GM12878 (cell line): ENCODE measurements around the gene MORN2. TPM values are rescaled to one million over a fixed set of nuclear protein-coding genes. Genes with fewer than 3 reads are reported as not detected.

Experiments
- E2F8 ChIP-seq: fragments of 450-650 bp; IDR thresholded peaks from 2 replicates; pipeline ENCODE4 v1.6.1; 2018; ENCODE audit warnings: mild to moderate bottlenecking, low read depth, moderate library complexity; ENCODE audit not compliant: partially characterized antibody
- NFIC ChIP-seq: IDR thresholded peaks from 2 replicates; pipeline ENCODE4 v1.6.1; 2012; ENCODE audit warnings: low read depth, mild to moderate bottlenecking, inconsistent platforms, low read length, moderate library complexity
- PBX3 ChIP-seq: IDR thresholded peaks from 2 replicates; pipeline ENCODE4 v1.6.1; 2011; ENCODE audit warnings: mild to moderate bottlenecking, low read depth, low read length, moderate library complexity; ENCODE audit not compliant: insufficient replicate concordance
- POU2F2 ChIP-seq: IDR thresholded peaks from 3 replicates; pipeline ENCODE4 v1.6.1; 2011; ENCODE audit warnings: low read depth, mild to moderate bottlenecking, low read length, borderline replicate concordance
- TCF7 ChIP-seq: IDR thresholded peaks from 2 replicates; pipeline ENCODE4 v1.6.1; 2014; ENCODE audit warnings: antibody characterized with exemption, borderline replicate concordance
- ZNF592 ChIP-seq: fragments of 450-650 bp; IDR thresholded peaks from 2 replicates; pipeline ENCODE4 v1.6.1; 2017; ENCODE audit warnings: mild to moderate bottlenecking, moderate library complexity
- polyA plus RNA-seq, 11 experiments: library from polyadenylated mRNA; depleted of rRNA in 4 of 11; unstranded in 6 of 11; stranded (reverse) in 5 of 11; fragments of >200 nt; fragmentation: Nextera tagmentation in 4 of 11; fragmentation: Illumina TruSeq in 1 of 11; extraction: Ambion mirVana in 4 of 11; extraction: Trizol in 1 of 11; gene quantifications; 1 replicate in 1 of 11; 2 replicates in 10 of 11; pipeline versions ENCODE4 v1.2.1 to v1.2.3, GENCODE V29; 2011 to 2016; ENCODE audit warnings: inconsistent platforms in 2 of 11, missing spikeins in 2 of 11, low read depth in 1 of 11
- small RNA-seq: library from RNA; depleted of rRNA; stranded (forward); fragments of <200 nt; gene quantifications from one replicate; pipeline ENCODE3, GENCODE V24; 2014
- total RNA-seq, 4 experiments: library from RNA; depleted of rRNA in 3 of 4; stranded (reverse); fragments of >200 nt in 3 of 4; fragmentation: Illumina TruSeq in 1 of 4; extraction: Trizol in 1 of 4; gene quantifications; 2 replicates each; pipeline versions ENCODE4 v1.2.1 to v1.2.3, GENCODE V29; 2013 to 2021

Gene MORN2
- total and polyA plus RNA-seq, 10 of the 15 experiments (the other 5 are each of a cell fraction or from before 2014, with no cell fraction given) = 2.3 to 26.9 (median 8.0) TPM

DNA sequence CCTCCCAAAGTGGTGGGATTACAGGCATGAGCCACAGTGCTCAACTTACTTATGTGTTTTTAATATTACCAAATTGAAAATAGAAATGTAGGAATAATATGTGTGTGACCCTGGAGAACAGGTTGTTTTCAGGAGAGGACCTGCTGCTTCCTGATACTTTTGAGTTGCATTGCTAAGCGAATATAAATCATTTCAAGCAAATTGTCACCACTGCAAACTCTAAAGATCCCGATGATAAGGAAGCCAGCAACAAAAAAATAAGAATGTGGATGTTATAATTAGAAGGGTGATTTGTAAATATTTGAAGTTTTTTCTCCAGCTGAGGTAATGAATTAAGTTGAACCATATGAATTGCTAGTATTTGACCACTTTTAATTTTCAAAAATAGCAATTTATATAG lies 54.8 kb downstream of the MORN2 start (continued):
- TF ChIP-seq ZNF592 = no peak
- no peak for TF ChIP-seq POU2F2
- no peak for TF ChIP-seq NFIC
- no peak for TF ChIP-seq TCF7
- TF ChIP-seq E2F8 = no peak
- TF ChIP-seq PBX3 = no peak

Small RNA genes lying within 50 kb of the gene (small RNA-seq; reads per million reads assigned to genes)
- not detected for gene RNU6-851P

Other genes starting within 250 kb of the MORN2 start
- 1.1 and 1.6 TPM in 2 replicates for gene GALM, start 209.9 kb upstream of the MORN2 start, total RNA-seq (2014; rRNA removed)
- gene GALM, start 209.9 kb upstream of the MORN2 start, total RNA-seq (2014; rRNA removed; fragmentation: Illumina TruSeq; extraction: Trizol) = 0.83 and 1.1 TPM in 2 replicates
- gene GALM, start 209.9 kb upstream of the MORN2 start, total RNA-seq (2021) = 1.1 and 1.8 TPM in 2 replicates
- gene GALM, start 209.9 kb upstream of the MORN2 start, polyA plus RNA-seq (2011; rRNA removed) = 1.7 and 1.9 TPM in 2 replicates
- gene GALM, start 209.9 kb upstream of the MORN2 start, polyA plus RNA-seq (2014; fragmentation: Illumina TruSeq; extraction: Trizol) = 0.74 and 1.4 TPM in 2 replicates
- 1 to 10 TPM; 1.5 to 1.7 TPM for gene GALM, start 209.9 kb upstream of the MORN2 start, polyA plus RNA-seq (2014; fragmentation: Nextera tagmentation; extraction: Ambion mirVana)
- gene GALM, start 209.9 kb upstream of the MORN2 start, polyA plus RNA-seq (2014; rRNA removed) = 1.1 and 2.0 TPM in 2 replicates
- gene GALM, start 209.9 kb upstream of the MORN2 start, polyA plus RNA-seq (2016; fragmentation: Nextera tagmentation; extraction: Ambion mirVana) = 1 to 10 TPM; 3.9 to 4.0 TPM
- 205 and 241 TPM in 2 replicates for gene SRSF7, start 124.6 kb upstream of the MORN2 start, total RNA-seq (2014; rRNA removed)
- gene SRSF7, start 124.6 kb upstream of the MORN2 start, total RNA-seq (2014; rRNA removed; fragmentation: Illumina TruSeq; extraction: Trizol) = 352 and 361 TPM in 2 replicates
- gene SRSF7, start 124.6 kb upstream of the MORN2 start, total RNA-seq (2021) = 275 and 278 TPM in 2 replicates
- gene SRSF7, start 124.6 kb upstream of the MORN2 start, polyA plus RNA-seq (2011; rRNA removed) = 538 and 623 TPM in 2 replicates
- gene SRSF7, start 124.6 kb upstream of the MORN2 start, polyA plus RNA-seq (2014; fragmentation: Illumina TruSeq; extraction: Trizol) = 315 and 320 TPM in 2 replicates
- gene SRSF7, start 124.6 kb upstream of the MORN2 start, polyA plus RNA-seq (2014; fragmentation: Nextera tagmentation; extraction: Ambion mirVana) = 100 to 1,000 TPM; 753 to 785 TPM
- gene SRSF7, start 124.6 kb upstream of the MORN2 start, polyA plus RNA-seq (2014; rRNA removed) = 282 and 313 TPM in 2 replicates
- 100 to 1,000 TPM; 456 to 494 TPM for gene SRSF7, start 124.6 kb upstream of the MORN2 start, polyA plus RNA-seq (2016; fragmentation: Nextera tagmentation; extraction: Ambion mirVana)
- 14.2 and 16.6 TPM in 2 replicates for gene GEMIN6, start 97.8 kb upstream of the MORN2 start, total RNA-seq (2014; rRNA removed)
- gene GEMIN6, start 97.8 kb upstream of the MORN2 start, total RNA-seq (2014; rRNA removed; fragmentation: Illumina TruSeq; extraction: Trizol) = 23.8 and 24.1 TPM in 2 replicates
- 22.1 and 22.9 TPM in 2 replicates for gene GEMIN6, start 97.8 kb upstream of the MORN2 start, total RNA-seq (2021)
- gene GEMIN6, start 97.8 kb upstream of the MORN2 start, polyA plus RNA-seq (2011; rRNA removed) = 28.4 and 38.0 TPM in 2 replicates
- 16.6 and 25.6 TPM in 2 replicates for gene GEMIN6, start 97.8 kb upstream of the MORN2 start, polyA plus RNA-seq (2014; fragmentation: Illumina TruSeq; extraction: Trizol)
- gene GEMIN6, start 97.8 kb upstream of the MORN2 start, polyA plus RNA-seq (2014; fragmentation: Nextera tagmentation; extraction: Ambion mirVana) = 10 to 100 TPM; 63.4 to 67.6 TPM
- gene GEMIN6, start 97.8 kb upstream of the MORN2 start, polyA plus RNA-seq (2014; rRNA removed) = 16.3 and 16.6 TPM in 2 replicates
- 10 to 100 TPM; 31.7 to 40.3 TPM for gene GEMIN6, start 97.8 kb upstream of the MORN2 start, polyA plus RNA-seq (2016; fragmentation: Nextera tagmentation; extraction: Ambion mirVana)
- 12.5 and 13.2 TPM in 2 replicates for gene DHX57, start within 50 bp of the MORN2 start, total RNA-seq (2014; rRNA removed)
- gene DHX57, start within 50 bp of the MORN2 start, total RNA-seq (2014; rRNA removed; fragmentation: Illumina TruSeq; extraction: Trizol) = 17.9 and 18.0 TPM in 2 replicates
- 13.7 and 15.8 TPM in 2 replicates for gene DHX57, start within 50 bp of the MORN2 start, total RNA-seq (2021)
- 16.2 and 17.5 TPM in 2 replicates for gene DHX57, start within 50 bp of the MORN2 start, polyA plus RNA-seq (2011; rRNA removed)
- 15.8 and 20.9 TPM in 2 replicates for gene DHX57, start within 50 bp of the MORN2 start, polyA plus RNA-seq (2014; fragmentation: Illumina TruSeq; extraction: Trizol)
- gene DHX57, start within 50 bp of the MORN2 start, polyA plus RNA-seq (2014; fragmentation: Nextera tagmentation; extraction: Ambion mirVana) = 1 to 10 TPM; 6.5 to 7.1 TPM
- gene DHX57, start within 50 bp of the MORN2 start, polyA plus RNA-seq (2014; rRNA removed) = 9.3 and 10.4 TPM in 2 replicates
- gene DHX57, start within 50 bp of the MORN2 start, polyA plus RNA-seq (2016; fragmentation: Nextera tagmentation; extraction: Ambion mirVana) = 10 to 100 TPM; 16.5 to 18.0 TPM
- 0.05 and 0.06 TPM in 2 replicates for gene ARHGEF33, start 13.9 kb downstream of the MORN2 start, total RNA-seq (2014; rRNA removed)
- gene ARHGEF33, start 13.9 kb downstream of the MORN2 start, total RNA-seq (2014; rRNA removed; fragmentation: Illumina TruSeq; extraction: Trizol) = not detected in 2 replicates
- 0.08 TPM in 1 of 2 replicates, not detected in the other for gene ARHGEF33, start 13.9 kb downstream of the MORN2 start, total RNA-seq (2021)
- 0.04 TPM in 1 of 2 replicates, not detected in the other for gene ARHGEF33, start 13.9 kb downstream of the MORN2 start, polyA plus RNA-seq (2011; rRNA removed)
- 0.01 TPM in 1 of 2 replicates, not detected in the other for gene ARHGEF33, start 13.9 kb downstream of the MORN2 start, polyA plus RNA-seq (2014; fragmentation: Illumina TruSeq; extraction: Trizol)
- gene ARHGEF33, start 13.9 kb downstream of the MORN2 start, polyA plus RNA-seq (2014; fragmentation: Nextera tagmentation; extraction: Ambion mirVana) = under 1 TPM in 1 of 2 experiments, not detected in 1; 0.08 TPM
- 0.03 TPM in 1 of 2 replicates, not detected in the other for gene ARHGEF33, start 13.9 kb downstream of the MORN2 start, polyA plus RNA-seq (2014; rRNA removed)
- gene ARHGEF33, start 13.9 kb downstream of the MORN2 start, polyA plus RNA-seq (2016; fragmentation: Nextera tagmentation; extraction: Ambion mirVana) = not detected
- 6.9 and 8.6 TPM in 2 replicates for gene SOS1, start 245.1 kb downstream of the MORN2 start, total RNA-seq (2014; rRNA removed)
- 12.7 and 13.2 TPM in 2 replicates for gene SOS1, start 245.1 kb downstream of the MORN2 start, total RNA-seq (2014; rRNA removed; fragmentation: Illumina TruSeq; extraction: Trizol)
- gene SOS1, start 245.1 kb downstream of the MORN2 start, total RNA-seq (2021) = 14.5 and 16.1 TPM in 2 replicates
- gene SOS1, start 245.1 kb downstream of the MORN2 start, polyA plus RNA-seq (2011; rRNA removed) = 19.6 and 24.1 TPM in 2 replicates
- 16.4 and 23.6 TPM in 2 replicates for gene SOS1, start 245.1 kb downstream of the MORN2 start, polyA plus RNA-seq (2014; fragmentation: Illumina TruSeq; extraction: Trizol)
- 1 to 10 TPM; 2.1 TPM for gene SOS1, start 245.1 kb downstream of the MORN2 start, polyA plus RNA-seq (2014; fragmentation: Nextera tagmentation; extraction: Ambion mirVana)
- 7.2 and 8.5 TPM in 2 replicates for gene SOS1, start 245.1 kb downstream of the MORN2 start, polyA plus RNA-seq (2014; rRNA removed)
- gene SOS1, start 245.1 kb downstream of the MORN2 start, polyA plus RNA-seq (2016; fragmentation: Nextera tagmentation; extraction: Ambion mirVana) = 1 to 10 TPM; 2.6 to 4.5 TPM